AG04450 (cell line): Measurements from ENCODE around the gene CCT6B. TPM values are rescaled to one million over a fixed set of nuclear protein-coding genes. Genes with fewer than 3 reads are reported as not detected.

ENCODE experiments used
- CTCF ChIA-PET: fragments of 300-600, 350-600 bp; formaldehyde crosslinking; extraction: SDS; loops from one replicate; lab custom pipeline; 2022; ENCODE audit warnings: antibody characterized with exemption, inconsistent platforms; lab: Charles Lee
- POLR2A ChIA-PET: fragments of 350-600 bp; formaldehyde crosslinking; extraction: SDS; loops from one replicate; lab custom pipeline; 2021; ENCODE audit warnings: antibody characterized with exemption, inconsistent platforms; lab: Yijun Ruan, JAX
- DNase-seq: peaks from one replicate; pipeline ENCODE4 v3.0.0-alpha.2; 2011; ENCODE audit warnings: low read depth, low spot score
- H3K27ac ChIP-seq: one replicate; pipeline ENCODE4 v1.5.1; 2012; ENCODE audit warnings: low read depth, low read length, control low read depth
- H3K27me3 ChIP-seq: one replicate; pipeline ENCODE4 v1.6.0; 2012; ENCODE audit warnings: low read length; ENCODE audit not compliant: control insufficient read depth, insufficient read depth
- H3K4me3 ChIP-seq: 2 replicates; pipeline ENCODE4 v1.5.1; 2011; ENCODE audit warnings: mild to moderate bottlenecking, low read depth, low read length, control low read depth
- H3K9me3 ChIP-seq: 2 replicates; pipeline ENCODE4 v1.5.1; 2012; ENCODE audit warnings: low read length; ENCODE audit not compliant: control insufficient read depth, insufficient read depth
- polyA plus RNA-seq: library from polyadenylated mRNA; depleted of rRNA; stranded (reverse); fragments of >200 nt; gene quantifications from 2 replicates; pipeline ENCODE4 v1.2.3, GENCODE V29; 2011
- TF ChIP-seq, protein P1 (sequence below): IDR thresholded peaks from 2 replicates; pipeline ENCODE4 v1.5.1; 2011; ENCODE audit warnings: low read depth, low read length, control low read depth, inconsistent platforms

Gene CCT6B
- polyA plus RNA-seq, 1 experiment: 2.3 TPM

DNA sequence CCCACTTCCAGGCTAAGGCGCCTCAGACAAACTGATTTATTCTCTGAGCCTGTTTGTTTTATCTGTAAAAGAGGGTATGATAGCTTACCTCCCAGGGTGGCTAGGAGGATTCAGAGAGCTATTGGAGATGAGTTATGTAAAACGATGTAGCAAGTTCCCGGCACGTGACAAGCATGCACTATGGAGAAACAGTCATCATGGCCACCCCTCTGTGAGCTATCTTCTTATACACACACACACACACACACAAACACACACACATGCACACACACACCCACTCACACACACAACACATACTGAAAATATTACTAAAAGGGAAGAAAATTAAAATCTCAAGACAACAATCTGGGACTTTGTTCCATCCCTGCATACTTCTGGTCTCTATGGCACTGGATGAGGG lies 66.3 kb downstream of the CCT6B start:
- peaks cover 8% of the 10 kb centered on the region for H3K27me3 ChIP-seq
- TF ChIP-seq, protein P1, sequence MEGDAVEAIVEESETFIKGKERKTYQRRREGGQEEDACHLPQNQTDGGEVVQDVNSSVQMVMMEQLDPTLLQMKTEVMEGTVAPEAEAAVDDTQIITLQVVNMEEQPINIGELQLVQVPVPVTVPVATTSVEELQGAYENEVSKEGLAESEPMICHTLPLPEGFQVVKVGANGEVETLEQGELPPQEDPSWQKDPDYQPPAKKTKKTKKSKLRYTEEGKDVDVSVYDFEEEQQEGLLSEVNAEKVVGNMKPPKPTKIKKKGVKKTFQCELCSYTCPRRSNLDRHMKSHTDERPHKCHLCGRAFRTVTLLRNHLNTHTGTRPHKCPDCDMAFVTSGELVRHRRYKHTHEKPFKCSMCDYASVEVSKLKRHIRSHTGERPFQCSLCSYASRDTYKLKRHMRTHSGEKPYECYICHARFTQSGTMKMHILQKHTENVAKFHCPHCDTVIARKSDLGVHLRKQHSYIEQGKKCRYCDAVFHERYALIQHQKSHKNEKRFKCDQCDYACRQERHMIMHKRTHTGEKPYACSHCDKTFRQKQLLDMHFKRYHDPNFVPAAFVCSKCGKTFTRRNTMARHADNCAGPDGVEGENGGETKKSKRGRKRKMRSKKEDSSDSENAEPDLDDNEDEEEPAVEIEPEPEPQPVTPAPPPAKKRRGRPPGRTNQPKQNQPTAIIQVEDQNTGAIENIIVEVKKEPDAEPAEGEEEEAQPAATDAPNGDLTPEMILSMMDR: no peak
- ChIA-PET POLR2A (no interaction called here), CTCF (no interaction called here)
- H3K27ac ChIP-seq: no peak overlapping the region
- H3K9me3 ChIP-seq: no peaks in the 10 kb centered on the region
- H3K4me3 ChIP-seq: no peak overlapping the region
- DNase-seq: no peak

DNA sequence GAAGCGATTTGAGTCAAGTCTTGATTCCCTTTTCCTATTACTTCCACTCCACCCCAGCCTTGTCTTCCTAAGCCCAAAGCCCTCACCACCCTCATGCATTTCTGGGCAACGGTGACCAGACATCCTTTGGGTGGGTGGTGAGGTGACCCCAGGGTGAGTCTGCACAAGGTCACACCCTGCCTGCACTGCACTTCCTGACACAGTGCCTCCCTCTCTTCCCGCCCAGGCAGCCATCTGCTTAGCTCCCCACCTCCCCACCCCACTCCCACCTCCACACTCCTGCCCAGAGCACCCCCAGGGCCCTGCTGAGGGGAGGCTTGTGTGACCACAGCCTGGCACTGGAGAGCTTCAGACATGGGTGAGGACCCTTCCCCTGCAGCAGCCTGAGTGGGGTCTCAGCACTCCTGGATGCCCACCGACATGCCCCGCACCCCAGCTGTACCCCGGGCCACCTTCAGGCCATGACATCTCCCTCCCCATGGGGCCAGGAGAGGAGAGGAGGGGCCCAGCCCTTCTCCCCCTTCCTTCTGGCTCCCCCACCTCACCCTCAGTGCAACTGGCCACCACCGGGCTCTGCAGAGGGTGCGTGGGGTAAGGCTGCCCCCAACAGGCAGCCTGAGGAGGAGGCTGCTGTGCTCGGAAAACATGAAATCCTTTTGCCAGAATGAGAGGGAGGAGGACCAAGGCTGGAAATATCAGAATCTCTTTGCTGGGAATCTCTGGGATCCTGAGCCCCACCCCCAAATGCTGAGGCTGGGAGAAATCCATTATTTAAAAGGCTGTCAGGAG lies 68.6 kb downstream of the CCT6B start:
- no peaks in the 10 kb centered on the region for H3K9me3 ChIP-seq
- ChIA-PET POLR2A (no interaction called here), CTCF (no interaction called here)
- H3K4me3 ChIP-seq: no peak overlapping the region
- no peak for DNase-seq
- TF ChIP-seq, protein P1: peak; percentile 21; the same call in 1 of the 2 replicates
- H3K27me3 ChIP-seq: peaks cover 7% of the 10 kb centered on the region
- no peak overlapping the region for H3K27ac ChIP-seq

GRCh38 chr17:34886831-34887230 lies 74.4 kb downstream of the CCT6B start:
- ChIA-PET POLR2A (no interaction called here), CTCF (no interaction called here)
- DNase-seq: no peak
- Histone ChIP-seq H3K27ac (no peak overlapping the region), H3K9me3 (no peaks in the 10 kb centered on the region), H3K27me3 (peaks cover 9% of the 10 kb centered on the region), H3K4me3 (no peak overlapping the region)
- TF ChIP-seq, protein P1: no peak

- CTCF ChIA-PET: no interaction called here
- Histone ChIP-seq H3K27ac (no peak overlapping the region), H3K4me3 (no peak overlapping the region), H3K9me3 (no peaks in the 10 kb centered on the region), H3K27me3 (peaks cover 9% of the 10 kb centered on the region)
- TF ChIP-seq, protein P1: no peak
- DNase-seq: no peak
- POLR2A ChIA-PET: no interaction called here
Observed at GRCh38 chr17:34885076-34885475, 76.2 kb downstream of the CCT6B start.

- H3K27ac ChIP-seq: no peak overlapping the region
- POLR2A ChIA-PET: no interaction called here
- TF ChIP-seq, protein P1: no peak
- no peak for DNase-seq
- H3K4me3 ChIP-seq: no peak overlapping the region
- H3K9me3 ChIP-seq: no peaks in the 10 kb centered on the region
- H3K27me3 ChIP-seq: peaks cover 9% of the 10 kb centered on the region
- CTCF ChIA-PET: interaction anchor here (0.7 kb wide), 1 partner anchor 779 kb away, joined by 7 read pairs; no protein-coding TSS in a partner anchor
Observed at GRCh38 chr17:34884597-34884996, 76.7 kb downstream of the CCT6B start.
